Activated T-helper 1 cell treated with Interleukin-2 at 50 U/mL for 16 hours (primary cell): ENCODE results near the gene SETD6.
"Not testable (repeated sequence)": the region's sequence is repeated elsewhere in the genome, so short reads cannot be mapped to it uniquely, and the experiment has no call there.

Source experiments
- DNase-seq: peaks from one replicate; pipeline ENCODE4 v3.0.0-alpha.2; 2020; ENCODE audit warnings: low read depth

Gene SETD6

GRCh38 chr16:58515125-58515870 lies at the start of gene SETD6:
TSS of gene SETD6 (plus strand) at chr16:58515517. CDS start at chr16:58515538, 21 bp downstream.
- peak; percentile 64 for DNase-seq

- DNase-seq: no peak
Observed at GRCh38 chr16:58465817-58466216, 49.5 kb upstream of the SETD6 start.

GRCh38 chr16:58466396-58466795 lies 48.9 kb upstream of the SETD6 start:
- no peak for DNase-seq

- no peak for DNase-seq
Observed at GRCh38 chr16:58467905-58468304, 47.4 kb upstream of the SETD6 start.

GRCh38 chr16:58471209-58471975 lies 43.9 kb upstream of the SETD6 start:
- no peak for DNase-seq

GRCh38 chr16:58472266-58472665 lies 43.1 kb upstream of the SETD6 start:
- DNase-seq: no peak

- no peak for DNase-seq
Observed at GRCh38 chr16:58472827-58473226, 42.5 kb upstream of the SETD6 start.

GRCh38 chr16:58474296-58474695 lies 41.0 kb upstream of the SETD6 start:
- DNase-seq: no peak

- no peak for DNase-seq
Observed at GRCh38 chr16:58475091-58475619, 40.2 kb upstream of the SETD6 start.

GRCh38 chr16:58476791-58477190 lies 38.5 kb upstream of the SETD6 start:
- DNase-seq: no peak

GRCh38 chr16:58478427-58478826 lies 36.9 kb upstream of the SETD6 start:
- DNase-seq: no peak

- no peak for DNase-seq
Observed at GRCh38 chr16:58481226-58481869, 34.0 kb upstream of the SETD6 start.

- DNase-seq: no peak
Observed at GRCh38 chr16:58481931-58482330, 33.4 kb upstream of the SETD6 start.

GRCh38 chr16:58485184-58485887 lies 30.0 kb upstream of the SETD6 start:
- no peak for DNase-seq

- peak; percentile 49 for DNase-seq
Observed at GRCh38 chr16:58487566-58488351, 27.6 kb upstream of the SETD6 start.

- DNase-seq: no peak
Observed at GRCh38 chr16:58488531-58488930, 26.8 kb upstream of the SETD6 start.

GRCh38 chr16:58490065-58490464 lies 25.3 kb upstream of the SETD6 start:
- no peak for DNase-seq

GRCh38 chr16:58490539-58490938 lies 24.8 kb upstream of the SETD6 start:
- not testable (repeated sequence) for DNase-seq

- DNase-seq: no peak
Observed at GRCh38 chr16:58492066-58492465, 23.3 kb upstream of the SETD6 start.

GRCh38 chr16:58492735-58493134 lies 22.6 kb upstream of the SETD6 start:
- DNase-seq: no peak

GRCh38 chr16:58493756-58494431 lies 21.4 kb upstream of the SETD6 start:
- no peak for DNase-seq
